ENCODE measurements around the gene CFAP20DC. TPM values are rescaled to one million over a fixed set of nuclear protein-coding genes. Genes with fewer than 3 reads are reported as not detected.
"Not testable (repeated sequence)": the region's sequence is repeated elsewhere in the genome, so short reads cannot be mapped to it uniquely, and the experiment has no call there.

CFAP20DC gene
- polyA plus RNA-seq, 2 of the 4 experiments (the other 2 are of a cell fraction): 2.5 to 6.0 TPM

DNA sequence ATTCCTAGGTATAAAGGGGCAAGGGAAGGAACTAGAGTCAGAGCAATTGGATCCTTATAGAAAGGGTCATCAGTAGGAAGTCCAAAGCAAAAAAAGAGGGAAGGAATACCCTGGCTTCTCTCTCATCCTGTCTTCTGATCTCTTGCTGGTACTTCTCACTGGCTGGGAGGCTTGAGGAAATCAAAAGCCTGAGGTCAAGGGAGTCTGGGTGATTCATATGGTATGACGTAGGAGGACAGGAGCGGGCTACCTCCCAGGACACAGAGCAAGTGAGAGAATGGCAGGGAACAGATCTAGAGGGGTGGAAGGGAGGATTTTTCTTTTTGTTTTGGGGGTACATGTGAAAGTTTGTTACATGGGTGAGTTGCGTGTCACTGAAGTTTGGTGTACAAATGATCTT lies 76.0 kb downstream of the CFAP20DC start:
- H3K4me2 ChIP-seq: no peak overlapping the region
- H3K4me3 ChIP-seq: no peak overlapping the region
- FAIRE-seq: no peak
- ChIA-PET POLR2A (no interaction called here), CTCF (no interaction called here)
- TF ChIP-seq CHD4 (IDR thresholded peaks at IDR 0.05; ENCODE audit: borderline replicate concordance) (no peak), JUN (IDR thresholded peaks at IDR 0.05) (no peak), CBX8 (IDR thresholded peaks at IDR 0.05) (no peak), SMC3 (IDR thresholded peaks at IDR 0.05) (no peak), TP53 (CRISPR knock-in tag; IDR thresholded peaks at IDR 0.05) (no peak), HOXA7 (CRISPR knock-in tag; IDR thresholded peaks at IDR 0.05) (no peak), RAD21 (conservative IDR thresholded peaks at IDR 0.05 in 1 of 2, IDR thresholded peaks at IDR 0.05 in 1 of 2) (no peak), CEBPB (IDR thresholded peaks at IDR 0.05) (no peak)
- TF ChIP-seq, protein P1, sequence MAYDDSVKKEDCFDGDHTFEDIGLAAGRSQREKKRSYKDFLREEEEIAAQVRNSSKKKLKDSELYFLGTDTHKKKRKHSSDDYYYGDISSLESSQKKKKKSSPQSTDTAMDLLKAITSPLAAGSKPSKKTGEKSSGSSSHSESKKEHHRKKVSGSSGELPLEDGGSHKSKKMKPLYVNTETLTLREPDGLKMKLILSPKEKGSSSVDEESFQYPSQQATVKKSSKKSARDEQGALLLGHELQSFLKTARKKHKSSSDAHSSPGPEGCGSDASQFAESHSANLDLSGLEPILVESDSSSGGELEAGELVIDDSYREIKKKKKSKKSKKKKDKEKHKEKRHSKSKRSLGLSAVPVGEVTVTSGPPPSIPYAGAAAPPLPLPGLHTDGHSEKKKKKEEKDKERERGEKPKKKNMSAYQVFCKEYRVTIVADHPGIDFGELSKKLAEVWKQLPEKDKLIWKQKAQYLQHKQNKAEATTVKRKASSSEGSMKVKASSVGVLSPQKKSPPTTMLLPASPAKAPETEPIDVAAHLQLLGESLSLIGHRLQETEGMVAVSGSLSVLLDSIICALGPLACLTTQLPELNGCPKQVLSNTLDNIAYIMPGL (CRISPR knock-in tag; IDR thresholded peaks at IDR 0.05; ENCODE audit: borderline replicate concordance): no peak
- TF ChIP-seq, protein P2, sequence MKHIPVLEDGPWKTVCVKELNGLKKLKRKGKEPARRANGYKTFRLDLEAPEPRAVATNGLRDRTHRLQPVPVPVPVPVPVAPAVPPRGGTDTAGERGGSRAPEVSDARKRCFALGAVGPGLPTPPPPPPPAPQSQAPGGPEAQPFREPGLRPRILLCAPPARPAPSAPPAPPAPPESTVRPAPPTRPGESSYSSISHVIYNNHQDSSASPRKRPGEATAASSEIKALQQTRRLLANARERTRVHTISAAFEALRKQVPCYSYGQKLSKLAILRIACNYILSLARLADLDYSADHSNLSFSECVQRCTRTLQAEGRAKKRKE (CRISPR knock-in tag; IDR thresholded peaks at IDR 0.05; ENCODE audit: low read depth): no peak
- TF ChIP-seq, protein P3, sequence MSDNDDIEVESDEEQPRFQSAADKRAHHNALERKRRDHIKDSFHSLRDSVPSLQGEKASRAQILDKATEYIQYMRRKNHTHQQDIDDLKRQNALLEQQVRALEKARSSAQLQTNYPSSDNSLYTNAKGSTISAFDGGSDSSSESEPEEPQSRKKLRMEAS (IDR thresholded peaks at IDR 0.05): no peak
- DNase-seq (ENCODE audit: low read depth in 1 of 2, low spot score in 1 of 2): no peak
- no peaks in the 10 kb centered on the region for H3K9me3 ChIP-seq
- H3K4me1 ChIP-seq: no peaks in the 10 kb centered on the region
- no peak for ATAC-seq
- 60% methylated on average over 3 of the region's 3 CpGs for WGBS (ENCODE audit: missing lambda C conversion rate)
- no peak overlapping the region for H3K27ac ChIP-seq

DNA sequence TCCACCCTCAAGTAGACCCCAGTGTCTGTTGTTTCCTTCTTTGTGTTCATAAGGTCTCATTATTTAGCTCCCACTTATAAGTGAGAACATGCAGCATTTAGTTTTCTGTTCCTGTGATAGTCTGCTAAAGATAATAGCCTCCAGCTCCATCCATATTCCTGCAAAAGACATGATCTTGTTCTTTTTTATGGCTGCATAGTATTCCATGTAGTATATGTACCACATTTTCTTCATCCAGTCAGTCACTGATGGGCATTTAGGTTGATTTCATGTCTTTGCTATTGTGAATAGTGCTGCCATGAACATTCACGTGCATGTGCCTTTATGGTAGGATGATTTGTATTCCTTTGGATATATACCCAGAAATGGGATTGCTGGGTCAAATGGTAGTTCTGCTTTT lies 82.0 kb downstream of the CFAP20DC start:
- WGBS (ENCODE audit: missing lambda C conversion rate): 6% methylated on average over 1 of the region's 1 CpG
- H3K9me3 ChIP-seq; DNase-seq (ENCODE audit: low read depth in 1 of 2, low spot score in 1 of 2); H3K27ac ChIP-seq; ATAC-seq; POLR2A ChIA-PET; CTCF ChIA-PET; H3K4me3 ChIP-seq; H3K4me2 ChIP-seq; H3K4me1 ChIP-seq; FAIRE-seq: not testable (repeated sequence)

GRCh38 chr3:58965865-58966264 lies 84.0 kb downstream of the CFAP20DC start:
- Histone ChIP-seq H3K4me3 (no peak overlapping the region), H3K9me3 (no peaks in the 10 kb centered on the region), H3K4me2 (no peak overlapping the region), H3K27ac (no peak overlapping the region), H3K4me1 (no peaks in the 10 kb centered on the region)
- ChIA-PET CTCF (no interaction called here), POLR2A (no interaction called here)
- no peak for TF ChIP-seq MAZ (IDR thresholded peaks at IDR 0.05; ENCODE audit: borderline replicate concordance, low read depth, low read length)
- no peak for TF ChIP-seq CBX2 (IDR thresholded peaks at IDR 0.05; ENCODE audit: borderline replicate concordance, low read depth)
- no peak for TF ChIP-seq REST (IDR thresholded peaks at IDR 0.05)
- TF ChIP-seq POLR2AphosphoS2 (conservative IDR thresholded peaks at IDR 0.05; ENCODE audit: low read length): no peak
- TF ChIP-seq, protein P4, sequence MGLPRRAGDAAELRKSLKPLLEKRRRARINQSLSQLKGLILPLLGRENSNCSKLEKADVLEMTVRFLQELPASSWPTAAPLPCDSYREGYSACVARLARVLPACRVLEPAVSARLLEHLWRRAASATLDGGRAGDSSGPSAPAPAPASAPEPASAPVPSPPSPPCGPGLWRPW (IDR thresholded peaks at IDR 0.05): no peak
- no peak for TF ChIP-seq JUNB (IDR thresholded peaks at IDR 0.05)
- no peak for TF ChIP-seq HOXB13 (CRISPR knock-in tag; IDR thresholded peaks at IDR 0.05; ENCODE audit: low read depth)
- no peak for TF ChIP-seq TFCP2L1 (CRISPR knock-in tag; IDR thresholded peaks at IDR 0.05)
- no peak for TF ChIP-seq POLR2A (IDR thresholded peaks at IDR 0.05; ENCODE audit: low read length)
- no peak for TF ChIP-seq BHLHE40 (IDR thresholded peaks at IDR 0.05; ENCODE audit: low read depth, low read length)
- no peak for TF ChIP-seq ELK1 (IDR thresholded peaks at IDR 0.05; ENCODE audit: low read depth, low read length)
- no peak for TF ChIP-seq ZC3H11A (IDR thresholded peaks at IDR 0.05)
- TF ChIP-seq MAFK (IDR thresholded peaks at IDR 0.05; ENCODE audit: partially characterized antibody): no peak
- no peak for TF ChIP-seq FOXS1 (CRISPR knock-in tag; IDR thresholded peaks at IDR 0.05)
- TF ChIP-seq, protein P2 (CRISPR knock-in tag; IDR thresholded peaks at IDR 0.05; ENCODE audit: low read depth): no peak
- TF ChIP-seq MYC (IDR thresholded peaks at IDR 0.05; ENCODE audit: borderline replicate concordance, low read length): no peak
- ATAC-seq: no peak
- 36% methylated on average over 2 of the region's 2 CpGs for WGBS (ENCODE audit: missing lambda C conversion rate)
- FAIRE-seq: no peak
- no peak for DNase-seq (ENCODE audit: low read depth in 1 of 2, low spot score in 1 of 2)

All from A549 (cell line).